GM21367 (cell line): Measurements from ENCODE around the gene PAXX.

ENCODE experiments used
- ATAC-seq: cut with Tn5 transposase; IDR thresholded peaks from one replicate; pipeline ENCODE4 v1.9.1; 2021; ENCODE audit not compliant: unreplicated experiment

The PAXX gene, protein sequence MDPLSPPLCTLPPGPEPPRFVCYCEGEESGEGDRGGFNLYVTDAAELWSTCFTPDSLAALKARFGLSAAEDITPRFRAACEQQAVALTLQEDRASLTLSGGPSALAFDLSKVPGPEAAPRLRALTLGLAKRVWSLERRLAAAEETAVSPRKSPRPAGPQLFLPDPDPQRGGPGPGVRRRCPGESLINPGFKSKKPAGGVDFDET

DNA sequence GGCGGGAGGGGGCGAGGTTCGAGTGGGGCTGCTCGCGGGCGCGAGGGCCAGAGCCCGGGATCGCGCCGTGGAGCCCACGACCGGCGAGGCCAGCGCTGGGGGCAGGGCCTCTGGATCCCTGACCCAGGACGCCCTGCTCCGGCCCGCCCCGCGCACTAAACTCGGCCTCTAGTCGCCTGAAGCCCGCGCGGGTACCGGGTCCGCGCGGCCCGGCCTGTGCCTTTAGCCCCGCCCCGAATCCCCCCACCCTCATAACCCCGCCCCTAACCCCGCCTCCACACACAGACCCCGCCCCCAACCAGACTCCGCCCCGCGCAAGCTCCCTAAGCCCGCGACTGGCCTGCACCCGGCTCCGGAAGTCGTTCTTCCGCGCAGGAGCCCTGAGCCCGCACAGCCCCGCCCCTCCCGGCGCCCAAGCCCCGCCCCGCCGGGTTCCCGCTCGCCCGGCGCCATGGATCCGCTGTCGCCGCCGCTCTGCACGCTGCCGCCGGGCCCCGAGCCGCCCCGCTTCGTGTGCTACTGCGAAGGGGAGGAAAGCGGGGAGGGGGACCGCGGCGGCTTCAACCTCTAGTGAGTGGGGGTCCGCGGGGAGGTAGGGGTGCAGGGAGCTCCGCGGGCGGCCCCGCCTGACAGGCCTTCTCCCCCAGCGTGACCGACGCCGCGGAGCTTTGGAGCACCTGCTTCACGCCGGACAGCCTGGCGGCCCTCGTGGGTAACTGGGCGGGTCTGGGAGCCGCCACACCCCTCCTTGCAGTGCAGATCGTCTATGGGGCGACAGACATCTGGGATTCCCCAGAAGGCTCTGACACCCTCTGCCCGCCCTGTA, at the start of gene PAXX:
PAXX (plus strand) TSS at position 430 of the 826 bp plus-strand sequence; CDS start at position 452, 22 bp downstream.
- ATAC-seq, result peak; percentile 66

DNA sequence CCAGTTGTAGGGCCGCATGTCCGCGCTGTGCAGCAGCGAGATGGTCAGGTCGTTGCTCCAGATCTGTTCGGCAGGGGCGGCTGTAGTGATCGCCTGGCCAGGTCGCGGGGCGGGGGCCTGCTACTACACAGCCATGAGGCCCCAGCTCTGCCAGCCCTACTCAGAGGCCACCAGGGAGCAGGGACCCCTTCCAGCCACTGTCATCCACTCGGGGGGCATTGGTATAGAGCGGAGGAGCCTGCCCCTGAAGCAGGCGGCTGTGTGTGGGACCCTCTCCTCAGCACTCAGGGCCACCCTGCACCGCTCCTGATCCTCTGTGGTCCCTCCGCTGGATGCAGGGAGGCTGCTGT, 49.4 kb upstream of the PAXX start:
- no peak for ATAC-seq

DNA sequence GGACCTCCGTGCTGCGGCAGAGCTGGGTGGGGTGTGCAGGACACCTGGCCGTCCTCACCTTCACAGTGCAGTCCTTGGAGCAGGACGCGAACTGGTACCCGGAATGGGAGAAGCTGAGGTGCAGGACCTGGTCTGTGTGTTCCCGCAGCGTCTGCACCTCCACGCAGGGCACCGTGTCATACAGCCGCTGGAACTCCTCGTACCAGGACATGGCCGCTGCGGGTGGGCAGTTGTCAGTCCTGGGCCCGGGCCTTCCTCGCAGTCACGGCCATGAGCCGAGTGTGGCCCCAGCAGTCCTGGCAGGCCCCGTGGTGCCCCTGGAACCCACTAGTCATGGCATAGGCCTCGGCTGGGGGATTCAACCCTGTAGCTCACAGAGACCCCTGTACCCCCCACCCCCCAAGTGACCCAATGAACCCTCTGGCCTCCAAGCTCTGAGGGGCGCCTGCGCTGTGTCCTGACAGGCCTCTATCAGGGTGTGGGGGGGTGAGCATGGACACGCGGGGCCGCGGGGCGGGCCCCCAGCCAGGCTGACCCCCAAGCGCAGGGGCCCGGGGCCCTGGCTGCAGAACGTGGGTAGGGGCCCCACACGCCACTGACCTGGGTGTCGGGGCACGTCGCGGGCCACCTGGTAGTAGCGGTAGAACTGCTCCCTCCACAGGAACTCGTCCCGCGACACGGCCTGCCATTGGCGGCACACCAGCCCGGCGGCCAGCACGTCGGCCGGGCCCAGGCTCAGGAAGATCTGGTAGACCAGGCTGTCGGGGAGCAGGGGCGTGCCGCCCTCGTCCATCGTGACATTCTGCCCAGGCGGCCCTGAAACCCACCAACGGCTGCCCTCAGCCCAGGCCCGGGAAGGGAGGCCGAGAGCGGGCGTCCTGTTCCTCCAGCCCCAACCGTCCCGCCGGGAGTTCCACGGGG, 48.7 kb upstream of the PAXX start:
- peak; percentile 1 for ATAC-seq

DNA sequence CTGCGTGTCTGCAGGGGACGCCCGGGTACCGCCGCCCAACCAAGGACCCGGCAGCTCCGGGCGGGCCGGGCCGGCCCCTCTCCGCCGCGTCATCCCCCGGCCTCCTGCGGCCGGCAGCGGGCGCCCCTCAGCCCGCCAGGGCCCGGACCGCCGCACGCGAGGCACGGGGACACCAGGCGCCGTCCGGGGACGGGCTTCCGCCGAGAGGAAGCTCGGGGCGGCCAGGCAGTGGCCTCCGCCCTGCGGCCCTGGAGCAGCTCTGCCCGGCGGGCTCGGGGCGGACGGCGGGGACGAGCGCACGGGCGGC, 48.1 kb upstream of the PAXX start:
- ATAC-seq, result peak; percentile 26

DNA sequence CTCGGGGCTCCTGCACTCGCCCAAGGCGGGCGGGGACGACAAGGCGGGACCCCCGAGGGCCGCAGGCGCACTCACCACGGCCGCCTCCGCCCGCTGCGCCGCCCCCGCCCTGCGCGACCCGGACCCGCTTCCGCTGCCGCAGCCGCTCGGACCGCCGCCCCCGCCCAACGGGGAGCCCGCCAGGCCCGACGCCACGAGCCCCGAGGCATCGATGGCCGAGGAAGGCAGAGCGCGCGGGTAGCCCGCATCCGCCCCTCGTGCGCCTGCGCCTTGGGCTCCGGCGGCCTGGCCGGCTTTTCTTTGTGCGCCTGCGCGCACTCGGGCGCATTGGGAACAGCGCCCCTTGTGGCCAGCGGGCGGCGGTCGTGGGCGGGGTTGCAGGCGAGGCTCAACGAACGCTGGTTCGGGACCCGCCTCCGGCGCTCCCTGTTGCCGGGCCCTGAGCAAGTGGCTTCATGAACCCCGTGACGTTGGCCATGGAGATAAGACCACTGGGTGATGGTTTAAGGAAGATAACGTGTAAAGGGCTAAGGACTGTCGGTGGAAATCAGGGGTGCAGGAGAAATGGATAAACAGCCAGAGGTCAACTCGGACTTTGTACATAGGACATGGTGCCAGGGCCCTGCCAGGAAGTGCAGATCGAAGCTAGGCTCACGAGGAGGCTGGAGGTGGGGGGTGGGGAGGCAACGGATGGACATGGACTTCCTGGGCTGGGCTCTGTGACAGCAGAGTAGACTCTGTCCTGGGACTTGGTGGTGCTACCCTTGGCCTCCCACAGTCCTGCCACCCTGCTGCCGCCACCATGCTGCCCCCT, 47.5 kb upstream of the PAXX start, which contains the start of the genes C8G and FBXW5:
C8G (plus strand) TSS at position 725 of the 814 bp plus-strand sequence; CDS start at position 803, 78 bp downstream.
FBXW5 (minus strand) TSS at position 220 of the 814 bp plus-strand sequence. CDS start 655 bp downstream, outside the sequence.
- peak; percentile 70 for ATAC-seq

DNA sequence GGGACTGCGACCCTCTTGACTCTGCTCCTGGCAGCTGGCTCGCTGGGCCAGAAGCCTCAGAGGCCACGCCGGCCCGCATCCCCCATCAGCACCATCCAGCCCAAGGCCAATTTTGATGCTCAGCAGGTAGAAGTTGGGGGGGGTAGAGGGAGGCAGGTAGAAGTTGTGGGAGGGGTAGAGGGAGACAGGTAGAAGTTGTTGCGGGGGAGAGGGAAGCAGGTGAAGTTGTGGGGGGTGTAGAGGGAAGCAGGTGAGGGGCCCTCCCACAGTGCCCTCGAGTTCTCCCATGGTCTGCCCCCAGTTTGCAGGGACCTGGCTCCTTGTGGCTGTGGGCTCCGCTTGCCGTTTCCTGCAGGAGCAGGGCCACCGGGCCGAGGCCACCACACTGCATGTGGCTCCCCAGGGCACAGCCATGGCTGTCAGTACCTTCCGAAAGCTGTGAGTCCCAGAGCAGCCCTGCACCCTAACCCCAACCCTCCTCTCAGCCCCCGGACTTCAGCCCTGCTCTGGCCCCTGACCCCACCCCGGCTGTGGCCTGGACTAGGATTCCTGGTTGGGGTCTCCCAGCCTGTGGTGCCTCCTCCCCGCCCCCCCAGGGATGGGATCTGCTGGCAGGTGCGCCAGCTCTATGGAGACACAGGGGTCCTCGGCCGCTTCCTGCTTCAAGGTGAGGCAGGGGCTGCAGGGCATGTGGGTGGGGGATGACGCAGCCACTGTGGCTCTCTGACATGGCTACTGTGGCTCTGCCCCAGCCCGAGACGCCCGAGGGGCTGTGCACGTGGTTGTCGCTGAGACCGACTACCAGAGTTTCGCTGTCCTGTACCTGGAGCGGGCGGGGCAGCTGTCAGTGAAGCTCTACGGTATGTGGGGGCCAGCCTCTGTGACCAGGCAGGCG, 46.6 kb upstream of the PAXX start:
- ATAC-seq, result no peak

DNA sequence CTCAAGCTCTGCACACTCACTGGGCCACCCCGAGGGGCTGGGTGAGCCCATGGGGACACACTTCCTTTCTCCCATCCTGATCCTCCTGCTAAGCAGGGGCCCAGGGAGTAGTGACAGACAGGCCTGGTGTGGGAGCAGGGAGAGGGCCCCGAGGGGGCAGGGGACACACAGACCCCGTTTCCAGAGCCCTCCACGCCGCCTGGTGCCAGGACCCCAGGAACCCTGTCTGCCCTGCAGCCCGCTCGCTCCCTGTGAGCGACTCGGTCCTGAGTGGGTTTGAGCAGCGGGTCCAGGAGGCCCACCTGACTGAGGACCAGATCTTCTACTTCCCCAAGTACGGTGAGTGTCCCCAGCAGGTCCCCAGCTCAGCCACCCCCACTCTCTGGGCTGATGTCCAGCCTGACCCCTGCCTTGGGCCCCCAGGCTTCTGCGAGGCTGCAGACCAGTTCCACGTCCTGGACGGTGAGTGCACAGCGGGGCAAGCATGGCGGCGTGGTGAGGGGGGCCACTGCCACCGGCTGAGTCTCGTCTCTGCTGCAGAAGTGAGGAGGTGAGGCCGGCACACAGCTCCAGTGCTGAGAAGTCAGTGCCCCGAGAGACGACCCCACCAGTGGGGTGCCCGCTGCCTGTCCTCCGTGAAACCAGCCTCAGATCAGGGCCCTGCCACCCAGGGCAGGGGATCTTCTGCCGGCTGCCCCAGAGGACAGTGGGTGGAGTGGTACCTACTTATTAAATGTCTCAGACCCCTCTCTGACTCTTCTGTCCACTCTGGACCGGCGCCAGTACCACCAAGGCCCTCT, 45.8 kb upstream of the PAXX start:
- no peak for ATAC-seq

DNA sequence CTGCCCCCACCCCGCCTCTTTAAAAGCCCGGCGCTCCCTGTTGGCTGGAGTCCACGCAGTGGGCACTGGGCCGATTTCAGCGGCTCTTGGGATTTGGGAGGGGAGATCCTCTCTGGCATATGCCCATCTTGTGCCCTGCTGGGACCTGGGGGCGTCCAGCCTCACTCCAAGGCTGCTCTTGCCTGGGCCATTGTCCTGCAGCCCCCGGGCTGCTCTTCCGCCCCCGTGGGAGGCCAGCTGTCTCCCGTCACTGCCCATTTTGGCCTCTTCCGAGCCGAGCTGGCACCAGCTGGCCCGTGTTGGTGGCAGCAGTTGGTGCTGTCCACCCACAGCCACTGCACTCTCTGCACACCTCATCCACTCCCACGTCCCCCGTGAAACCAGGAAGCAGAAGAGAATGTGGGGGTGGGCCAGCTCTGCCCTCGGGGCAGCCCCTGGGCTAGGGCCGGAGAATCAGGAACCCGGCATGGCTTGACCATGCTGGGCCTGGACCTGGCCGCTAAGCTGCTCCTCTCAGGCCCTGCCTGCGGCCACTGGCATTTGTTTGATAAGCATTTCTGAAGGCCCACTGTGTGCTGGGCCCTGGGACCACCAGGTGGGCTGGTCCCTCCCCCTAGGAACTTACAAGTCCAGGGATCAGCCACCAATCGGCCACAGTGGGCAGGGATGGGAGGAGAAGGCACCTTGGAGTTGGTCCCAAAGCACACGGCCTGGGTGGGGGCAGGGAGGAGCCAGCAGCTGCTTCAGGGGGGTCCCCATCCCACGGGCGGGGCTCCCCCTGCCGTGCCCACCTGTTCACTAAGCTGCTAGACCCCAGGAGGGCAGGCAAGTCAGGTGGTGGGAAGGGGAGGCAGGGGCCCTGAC, 45.0 kb upstream of the PAXX start:
- ATAC-seq, result no peak

DNA sequence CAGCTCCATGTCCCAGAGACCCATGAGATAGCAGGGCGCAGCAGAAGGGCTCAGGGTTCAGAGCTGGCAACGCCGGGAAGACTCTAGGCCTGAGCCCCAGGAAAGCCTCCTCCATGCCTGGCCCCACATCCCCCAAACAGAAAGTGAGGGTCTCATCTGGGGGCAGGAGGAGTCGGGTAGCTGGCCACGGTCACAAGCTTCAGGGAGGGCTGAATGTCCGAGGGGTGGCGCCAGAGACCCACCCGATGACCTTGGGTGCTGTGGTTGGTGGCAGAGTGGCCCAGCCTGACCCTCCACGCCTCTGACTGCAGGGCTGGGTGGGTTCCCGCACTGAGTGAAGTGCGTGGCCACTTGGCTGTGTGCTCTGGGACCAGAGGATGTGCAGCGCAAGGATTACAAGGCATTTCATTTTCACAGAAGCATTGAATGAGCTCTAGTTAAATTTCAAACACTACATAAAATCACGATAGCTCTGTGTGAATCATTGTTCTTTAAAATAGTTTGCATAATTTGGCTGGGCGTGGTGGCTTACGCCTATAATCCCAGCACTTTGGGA, 44.2 kb upstream of the PAXX start:
- no peak for ATAC-seq

DNA sequence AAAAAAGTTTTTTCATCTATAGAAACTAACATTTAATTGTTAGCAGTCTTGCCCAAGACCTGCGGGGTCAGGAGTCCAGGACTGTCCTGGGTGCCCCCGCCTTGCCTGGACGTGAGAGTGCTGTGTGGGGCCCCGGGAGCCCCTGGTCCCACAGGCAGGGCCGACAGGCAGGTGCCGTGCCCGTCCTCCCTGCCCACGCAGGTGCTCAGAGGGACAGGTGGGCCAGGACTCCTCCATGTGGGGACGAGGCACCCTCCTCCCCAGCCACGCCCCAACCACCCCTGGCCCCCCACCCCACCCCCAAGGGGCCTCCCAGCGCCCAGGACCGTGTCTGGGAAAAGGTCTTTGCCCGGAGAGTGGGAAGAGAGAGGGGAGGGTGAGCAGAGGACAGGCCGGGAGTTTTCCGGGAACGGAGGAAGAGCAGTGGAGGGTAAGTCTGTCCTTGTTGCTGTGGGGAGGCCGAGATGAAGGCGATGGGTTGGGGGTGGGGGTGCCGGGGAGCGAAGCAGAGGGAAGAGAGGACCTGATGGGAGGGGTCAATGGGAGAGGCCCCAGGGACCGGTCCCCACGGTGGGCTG, 42.9 kb upstream of the PAXX start:
- no peak for ATAC-seq

DNA sequence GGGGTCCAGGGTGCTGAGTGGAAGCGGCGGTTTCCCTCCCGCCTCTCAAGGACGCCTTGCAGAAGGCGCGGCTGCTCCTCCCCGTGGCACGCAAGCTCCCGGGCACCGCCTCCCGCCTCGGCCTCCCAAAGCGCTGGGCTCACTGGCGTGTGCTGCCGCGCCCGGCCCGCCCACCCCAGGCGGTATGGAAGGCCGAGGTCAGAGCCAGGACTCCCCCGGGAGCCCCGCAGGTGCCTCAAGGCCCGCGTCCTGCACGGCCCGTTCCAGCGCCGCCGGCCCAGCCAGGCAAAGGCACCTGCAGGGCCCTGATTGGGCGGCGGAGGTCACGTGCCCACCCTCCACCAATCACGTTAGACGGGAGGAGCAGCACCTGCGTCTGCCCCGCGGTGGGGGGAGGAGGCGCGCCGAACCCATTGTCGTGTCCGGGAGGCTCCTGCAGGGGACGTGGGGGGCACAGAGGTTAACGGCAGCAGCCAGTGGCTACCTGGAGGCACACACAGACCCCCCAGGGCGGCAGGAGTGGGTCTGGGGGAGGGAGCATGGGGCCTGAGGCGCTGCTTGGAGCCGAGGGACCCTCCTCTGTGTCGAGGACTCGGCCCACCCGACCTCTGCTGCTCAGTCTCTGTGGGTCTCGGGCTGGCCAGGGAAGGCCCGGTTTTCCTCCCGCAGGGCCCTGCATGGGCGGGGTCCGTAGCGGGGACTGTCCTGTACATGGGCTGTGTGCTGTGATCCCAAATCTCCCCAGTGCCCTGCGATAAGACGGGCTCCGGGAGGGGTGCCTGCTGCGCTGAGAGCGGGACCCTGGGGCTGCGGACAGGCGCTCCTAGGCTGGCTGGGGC, 42.2 kb upstream of the PAXX start:
- peak; percentile 63 for ATAC-seq

DNA sequence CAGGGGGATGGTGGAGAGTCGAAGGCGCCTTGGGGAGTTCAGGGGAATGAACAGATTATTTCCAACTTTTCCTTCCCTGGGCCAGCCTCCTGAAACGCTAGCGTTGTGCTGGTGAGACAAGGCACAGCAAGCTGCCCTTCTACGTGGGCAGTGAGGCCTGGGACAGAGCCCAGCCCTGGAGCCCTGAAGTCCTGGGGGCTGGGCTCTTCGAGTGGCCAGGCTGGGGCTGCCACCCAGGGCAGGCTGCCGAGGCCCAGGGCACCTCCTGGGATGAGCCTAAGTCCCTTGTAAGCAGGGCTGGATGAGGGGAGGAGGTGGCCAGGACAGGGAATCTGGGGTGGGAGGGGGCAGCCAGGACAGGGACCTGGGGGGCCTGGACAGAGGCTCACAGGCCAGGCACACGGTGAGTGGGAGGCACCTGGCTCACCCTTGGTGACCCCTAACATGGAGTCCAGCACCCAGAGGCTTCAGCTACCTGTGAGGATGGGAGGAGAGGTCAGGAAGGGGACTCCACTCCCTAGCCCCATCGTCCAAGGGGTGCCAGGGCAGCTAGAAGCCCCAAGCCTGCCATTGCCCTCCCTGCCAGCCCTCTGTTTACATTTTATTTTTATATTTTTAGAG, 41.5 kb upstream of the PAXX start:
- no peak for ATAC-seq

DNA sequence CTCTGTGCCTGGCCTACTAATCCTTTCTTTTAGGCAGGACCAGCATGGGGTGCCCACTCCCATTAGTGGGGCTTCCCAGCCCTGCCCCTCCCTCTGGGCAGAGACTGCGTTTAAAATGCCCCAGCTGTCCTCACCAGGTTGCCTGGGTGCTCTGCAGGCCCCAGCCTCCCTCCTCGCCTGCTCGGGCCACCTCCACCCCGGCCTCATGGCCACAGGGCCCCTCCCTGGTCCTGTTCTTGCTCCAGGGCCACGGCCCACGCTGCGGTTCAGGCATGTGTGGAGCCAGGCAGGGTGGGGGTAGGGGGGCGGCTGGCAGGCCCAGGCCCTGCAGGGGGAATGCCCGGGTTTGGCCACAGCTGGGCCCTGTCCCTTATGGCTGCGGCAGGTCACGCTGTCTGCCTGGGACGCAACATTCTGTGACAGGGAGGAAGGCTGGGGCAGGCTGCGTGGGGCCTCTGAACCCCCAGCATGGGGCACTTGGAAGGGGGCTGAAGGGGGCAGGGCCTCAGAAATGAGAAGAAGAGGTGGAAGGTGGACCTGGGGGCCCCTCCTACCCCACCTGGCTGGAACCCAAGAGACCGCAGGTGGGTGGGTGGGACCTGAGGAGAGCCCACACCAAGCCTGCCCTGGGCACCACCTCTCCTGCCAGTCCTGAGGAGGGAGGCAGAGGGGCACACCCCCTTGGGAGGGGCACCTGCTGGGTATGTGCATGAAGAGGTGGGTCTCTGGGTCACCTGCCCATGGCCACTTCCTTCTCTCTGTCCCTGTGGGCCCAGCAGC, 40.5 kb upstream of the PAXX start, which contains the start of gene LCN12:
LCN12 (plus strand) TSS at position 733 of the 780 bp plus-strand sequence. CDS start 55 bp downstream, outside the sequence.
- ATAC-seq, result no peak

DNA sequence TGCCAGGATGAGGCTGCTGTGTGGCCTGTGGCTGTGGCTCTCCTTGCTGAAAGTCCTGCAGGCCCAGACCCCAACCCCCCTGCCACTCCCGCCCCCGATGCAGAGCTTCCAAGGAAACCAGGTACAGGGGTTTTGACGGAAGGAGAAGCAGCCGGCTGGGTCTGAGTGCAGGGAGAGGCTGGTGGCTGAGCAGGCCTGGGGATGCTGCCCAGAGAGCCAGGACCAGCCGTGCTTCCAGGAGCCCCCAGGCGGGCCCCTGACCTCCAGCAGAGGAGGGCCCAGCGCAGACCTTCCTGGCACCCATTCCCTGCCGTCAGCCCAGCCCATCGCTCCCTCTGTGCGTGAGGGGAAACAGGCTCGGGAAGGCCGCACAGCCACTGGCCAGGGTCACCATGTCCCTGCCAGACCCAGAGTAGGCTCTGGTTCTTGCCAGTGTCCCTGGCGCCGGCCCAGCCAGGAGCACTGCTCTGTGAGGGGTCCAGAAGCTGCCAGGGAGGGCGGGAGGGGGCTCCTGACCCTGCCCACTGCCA, 39.8 kb upstream of the PAXX start:
- no peak for ATAC-seq
